Common myeloid progenitor, CD34-positive (primary cell): Measurements from ENCODE around the gene ZNF428.

Source experiments
- CTCF ChIA-PET: fragments of 350-600 bp; sonication (Branson Sonifier 250); formaldehyde crosslinking; loops from one replicate; lab custom pipeline; 2021; ENCODE audit warnings: antibody characterized with exemption; lab: Charles Lee
- POLR2A ChIA-PET: fragments of 350-600 bp; sonication (Branson Sonifier 250); formaldehyde crosslinking; loops from one replicate; lab custom pipeline; 2021; ENCODE audit warnings: antibody characterized with exemption; lab: Charles Lee
- DNase-seq, 3 donors: peaks; one replicate each; pipeline versions ENCODE4 v3.0.0 to v3.0.0-alpha.2; 2013
- H3K27ac ChIP-seq, 2 experiments: 1 replicate in 1 of 2; 2 replicates in 1 of 2; pipeline ENCODE4 v1.7.0; 2013; ENCODE audit warnings: inconsistent platforms in 2 of 2, low read length in 2 of 2, mild to moderate bottlenecking in 2 of 2, low read depth in 1 of 2, moderate library complexity in 1 of 2; ENCODE audit not compliant: severe bottlenecking in 2 of 2, insufficient read depth in 1 of 2, poor library complexity in 1 of 2
- H3K27me3 ChIP-seq, 5 experiments: replicated peaks in 2 of 5; 1 replicate in 3 of 5; 2 replicates in 2 of 5; pipeline versions ENCODE4 v1.6.1 to v1.7.0; 2013; ENCODE audit warnings: low read length in 4 of 5, mild to moderate bottlenecking in 2 of 5, moderate library complexity in 2 of 5, inconsistent platforms in 1 of 5; ENCODE audit not compliant: insufficient read depth in 5 of 5, control insufficient read depth in 4 of 5
- H3K36me3 ChIP-seq, 4 experiments: 1 replicate in 2 of 4; 2 replicates in 2 of 4; pipeline versions ENCODE4 v1.6.1 to v1.7.0; 2013; ENCODE audit warnings: low read length in 3 of 4, control low read depth in 1 of 4, mild to moderate bottlenecking in 1 of 4; ENCODE audit not compliant: control insufficient read depth in 4 of 4, insufficient read depth in 4 of 4
- H3K4me1 ChIP-seq, 4 experiments: 1 replicate in 3 of 4; 2 replicates in 1 of 4; pipeline versions ENCODE4 v1.6.1 to v1.7.1; 2013; ENCODE audit warnings: low read length in 3 of 4, mild to moderate bottlenecking in 3 of 4, control low read depth in 1 of 4, inconsistent platforms in 1 of 4, moderate library complexity in 1 of 4; ENCODE audit not compliant: control insufficient read depth in 4 of 4, insufficient read depth in 4 of 4; ENCODE audit errors: control extremely low read depth in 1 of 4
- H3K4me3 ChIP-seq, 7 experiments: 1 replicate in 4 of 7; 2 replicates in 3 of 7; pipeline versions ENCODE4 v1.5.1 to v1.7.0; 2013; ENCODE audit warnings: mild to moderate bottlenecking in 7 of 7, low read length in 6 of 7, moderate library complexity in 6 of 7, inconsistent platforms in 2 of 7, low read depth in 2 of 7, control low read depth in 1 of 7; ENCODE audit not compliant: insufficient read depth in 4 of 7, control insufficient read depth in 1 of 7; ENCODE audit errors: extremely low read depth in 1 of 7
- H3K9me3 ChIP-seq, 5 experiments: 1 replicate in 4 of 5; 2 replicates in 1 of 5; pipeline versions ENCODE4 v1.6.1 to v1.7.1; 2013; ENCODE audit warnings: low read length in 4 of 5, mild to moderate bottlenecking in 2 of 5, inconsistent platforms in 1 of 5, low read depth in 1 of 5, moderate library complexity in 1 of 5; ENCODE audit not compliant: control insufficient read depth in 4 of 5, insufficient read depth in 2 of 5; ENCODE audit errors: control extremely low read depth in 1 of 5
- WGBS: methylation state at CpG from one replicate; pipeline ENCODE4 v1.1.5; 2013; ENCODE audit not compliant: insufficient coverage; 5-methylcytosine and 5-hydroxymethylcytosine counted together

ZNF428 gene

GRCh38 chr19:43582495-43582894, 36.9 kb downstream of the ZNF428 start:
- CTCF ChIA-PET: interaction anchor here (1.9 to 4.3 kb wide), 2 partner anchors 12 to 27 kb away, joined by 6 to 15 read pairs; no protein-coding TSS in a partner anchor
- H3K27me3 ChIP-seq: no peaks in the 10 kb centered on the region
- peaks cover 0 to 9% (median 1%) of the 10 kb centered on the region in 4 experiments for H3K36me3 ChIP-seq
- 100% methylated on average over 1 of the region's 2 CpGs for WGBS
- H3K4me3 ChIP-seq: no peak overlapping the region
- POLR2A ChIA-PET: interaction anchor here (0.6 to 1.2 kb wide), 2 partner anchors 13 to 148 kb away, joined by 3 to 9 read pairs; partner anchors contain the start of gene IRGQ
- no peak overlapping the region for H3K27ac ChIP-seq
- no peak for DNase-seq
- peaks cover 0 to 27% (median 21%) of the 10 kb centered on the region in 4 experiments for H3K4me1 ChIP-seq
- H3K9me3 ChIP-seq: no peaks in the 10 kb centered on the region

GRCh38 chr19:43581467-43581866, 38.0 kb downstream of the ZNF428 start:
- peaks cover 0 to 28% (median 22%) of the 10 kb centered on the region in 4 experiments for H3K4me1 ChIP-seq
- peaks cover 0 to 6% (median 1%) of the 10 kb centered on the region in 4 experiments for H3K36me3 ChIP-seq
- H3K9me3 ChIP-seq: no peaks in the 10 kb centered on the region
- DNase-seq: no peak
- H3K27ac ChIP-seq: no peak overlapping the region
- no peaks in the 10 kb centered on the region for H3K27me3 ChIP-seq
- CTCF ChIA-PET: interaction anchor here (1.9 to 4.3 kb wide), 2 partner anchors 13 to 26 kb away, joined by 6 to 15 read pairs; no protein-coding TSS in a partner anchor
- WGBS: 51% methylated on average over 6 of the region's 7 CpGs
- no peak overlapping the region for H3K4me3 ChIP-seq
- POLR2A ChIA-PET: interaction anchor here (1.2 kb wide), 1 partner anchor 14 kb away, joined by 3 read pairs; the partner anchor contains the start of gene IRGQ

GRCh38 chr19:43578787-43579186, 40.6 kb downstream of the ZNF428 start:
- no peaks in the 10 kb centered on the region for H3K9me3 ChIP-seq
- H3K4me3 ChIP-seq: no peak overlapping the region
- POLR2A ChIA-PET: no interaction called here
- no peaks in the 10 kb centered on the region for H3K27me3 ChIP-seq
- peaks cover 4 to 45% (median 37%) of the 10 kb centered on the region in 4 experiments for H3K4me1 ChIP-seq
- no peaks in the 10 kb centered on the region for H3K36me3 ChIP-seq
- DNase-seq: no peak
- CTCF ChIA-PET: interaction anchor here (1.0 to 4.3 kb wide), 4 partner anchors 9 to 23 kb away, joined by 3 to 15 read pairs (median 4); no protein-coding TSS in a partner anchor
- WGBS: 91% methylated on average over 3 of the region's 3 CpGs
- no peak overlapping the region for H3K27ac ChIP-seq

- H3K4me1 ChIP-seq: peaks cover 4 to 36% (median 28%) of the 10 kb centered on the region in 4 experiments
- H3K27ac ChIP-seq: peak overlapping the region; percentile 50 to 97
- no peaks in the 10 kb centered on the region for H3K27me3 ChIP-seq
- 75% methylated on average over 18 of the region's 37 CpGs for WGBS
- H3K9me3 ChIP-seq: no peaks in the 10 kb centered on the region
- peak overlapping the region; percentile 18 to 97 (median 70) for H3K4me3 ChIP-seq
- peaks cover 0 to 11% (median 0%) of the 10 kb centered on the region in 4 experiments for H3K36me3 ChIP-seq
- ChIA-PET CTCF (interaction anchor here (1.0 to 3.1 kb wide), 3 partner anchors 20 to 95 kb away, joined by 3 to 16 read pairs (median 6); no protein-coding TSS in a partner anchor), POLR2A (interaction anchor here (0.7 to 1.4 kb wide), 2 partner anchors 20 to 1154 kb away, joined by 3 to 5 read pairs; partner anchors contain the start of gene IRGQ)
- peak in 2 of 3 donors; percentile 41 to 42 for DNase-seq
Observed at GRCh38 chr19:43575955-43576878, 43.2 kb downstream of the ZNF428 start.

DNA sequence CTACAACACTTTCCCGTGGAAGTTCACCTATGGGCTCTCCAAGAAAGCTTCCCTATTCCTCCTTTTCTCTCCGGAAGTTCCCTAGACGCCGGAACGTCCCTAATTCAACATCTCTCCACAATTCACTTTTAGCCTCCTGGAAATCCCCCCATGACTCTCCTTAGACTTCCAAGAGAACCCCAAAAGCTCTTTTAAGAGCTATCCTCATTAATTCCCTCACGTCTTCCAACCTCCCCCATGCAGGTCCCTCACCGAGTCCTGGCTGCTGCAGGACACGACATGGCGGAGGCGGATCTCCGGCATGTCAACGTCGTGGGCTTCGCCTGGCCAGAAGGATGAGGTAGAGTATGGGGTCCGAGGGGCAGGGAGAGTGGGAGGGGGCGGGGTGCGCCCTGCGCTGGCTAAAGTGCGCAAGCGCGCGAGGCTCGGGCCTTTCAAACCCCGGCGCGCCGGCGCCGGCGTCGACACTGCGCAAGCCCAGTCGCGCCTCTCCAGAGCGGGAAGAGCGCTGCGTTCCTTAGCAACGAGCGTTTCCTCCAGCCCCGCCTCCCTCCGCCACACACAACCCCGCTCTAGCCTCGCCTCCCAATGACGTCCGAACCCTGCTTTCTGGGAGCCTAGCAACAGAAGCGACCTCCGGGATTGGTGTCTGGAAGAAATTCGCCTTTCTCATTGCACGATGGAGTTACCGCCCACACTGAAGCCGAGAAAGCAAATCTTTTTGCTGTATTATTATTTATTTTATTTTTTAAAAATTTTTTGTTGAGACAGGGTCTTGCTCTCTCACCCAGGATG, 44.1 kb downstream of the ZNF428 start, which contains the start of the genes PINLYP and XRCC1:
TSS of gene PINLYP (plus strand) at position 646 of the 795 bp plus-strand sequence. CDS start 1,391 bp downstream, outside the sequence.
TSS of gene XRCC1 (minus strand) at position 372 of the 795 bp plus-strand sequence. CDS start at position 303, 69 bp downstream.
- Histone ChIP-seq H3K9me3 (no peaks in the 10 kb centered on the region), H3K4me1 (peaks cover 4 to 30% (median 22%) of the 10 kb centered on the region in 4 experiments), H3K27me3 (no peaks in the 10 kb centered on the region), H3K27ac (peak within 1 kb of the TSS; percentile 90 to 97), H3K4me3 (peak within 1 kb of the TSS; percentile 74 to 98 (median 90)), H3K36me3 (peaks cover 0 to 11% (median 0%) of the 10 kb centered on the region in 4 experiments)
- ChIA-PET POLR2A (interaction anchor here (0.7 to 1.4 kb wide), 3 partner anchors 14 to 1154 kb away, joined by 3 to 5 read pairs (median 4); partner anchors contain the start of gene IRGQ), CTCF (interaction anchor here (0.7 to 3.1 kb wide), 7 partner anchors 9 to 174 kb away, joined by 3 to 16 read pairs (median 5); no protein-coding TSS in a partner anchor)
- 1% methylated on average over 42 of the region's 51 CpGs for WGBS
- DNase-seq: peak; percentile 99 to 100 (median 99)
